ENCODE results near the gene PLCD3.

GRCh38 chr17:45164734-45165269, 32.5 kb upstream of the PLCD3 start:
- no peak for TF ChIP-seq EP300 (IDR thresholded peaks at IDR 0.05)
- no peak for TF ChIP-seq CTCF (IDR thresholded peaks at IDR 0.05)

All from suprapubic skin (tissue), 3 donors.